Measurements from ENCODE around the gene AP5B1. TPM values are rescaled to one million over a fixed set of nuclear protein-coding genes. Genes with fewer than 3 reads are reported as not detected.

AP5B1 gene
- total and polyA plus RNA-seq, 2 of the 8 experiments (the other 6 are each of a cell fraction or from before 2014, with no cell fraction given): 7.6 to 10.0 TPM

DNA sequence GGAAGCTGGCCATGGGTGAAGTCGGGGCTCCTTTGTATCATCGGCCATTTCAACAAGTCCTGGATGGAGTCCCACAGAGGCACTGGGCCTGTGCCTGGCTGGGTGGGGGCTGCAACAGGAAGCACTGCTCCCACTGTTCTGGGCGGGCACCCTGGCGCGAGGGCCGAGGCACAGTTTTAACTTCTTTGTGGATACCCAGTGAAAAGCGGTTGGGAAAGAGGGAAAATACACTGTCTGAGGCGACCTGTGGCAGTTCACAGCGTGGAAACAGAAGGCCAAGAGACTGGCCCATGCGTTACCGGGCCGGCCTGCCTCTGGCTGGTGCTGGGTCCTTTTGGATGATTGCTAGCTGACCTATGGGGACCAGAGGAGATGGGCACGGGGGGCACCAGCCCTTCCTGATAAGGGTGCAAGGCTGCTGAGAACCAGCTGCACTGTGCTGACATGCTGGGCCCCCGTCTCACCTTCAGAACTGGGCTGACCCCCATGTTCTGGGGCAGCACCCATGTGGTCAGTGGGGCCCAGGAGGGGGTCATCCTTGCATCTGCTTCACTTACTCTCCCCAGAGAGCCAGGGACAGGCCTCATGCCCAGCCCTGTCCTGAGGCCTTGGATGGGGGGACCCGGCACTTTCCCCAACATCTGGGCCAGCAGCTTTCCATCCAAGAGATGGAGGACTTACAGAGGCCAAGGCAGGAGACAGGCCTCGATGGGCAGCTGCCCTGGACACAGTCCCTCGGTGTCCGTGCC lies 10.3 kb upstream of the AP5B1 start:
- no peak overlapping the region; the same call in 1 of the 2 replicates for H2BK5ac ChIP-seq (ENCODE audit: low read depth, low read length)
- no peak overlapping the region for H3K4ac ChIP-seq (replicated peaks; ENCODE audit: insufficient read length, low read depth, low read length)
- no peaks in the 10 kb centered on the region for H4K20me1 ChIP-seq (replicated peaks in 1 of 2; ENCODE audit: control insufficient read depth in 1 of 2, insufficient read depth in 2 of 2, low read length in 2 of 2)
- H2BK12ac ChIP-seq (ENCODE audit: low read depth, low read length): peak overlapping the region; percentile 87; the same call in 1 of the 2 replicates
- peaks cover 0 to 3% (median 0%) of the 10 kb centered on the region in 4 experiments; a peak in 3 of 8 replicates for H3K36me3 ChIP-seq (ENCODE audit: control insufficient read depth in 2 of 4, insufficient read depth in 4 of 4, low read length in 3 of 4)
- peak overlapping the region; percentile 28; the same call in 1 of the 2 replicates for H2AK5ac ChIP-seq (ENCODE audit: low read depth, low read length)
- ChIA-PET CTCF (ENCODE audit: partially characterized antibody) (interaction anchor here (0.8 to 12.7 kb wide), 16 partner anchors 8 to 93 kb away, joined by 3 to 128 read pairs (median 5); partner anchors contain the start of genes AP5B1 and MUS81), POLR2A (ENCODE audit: partially characterized antibody) (interaction anchor here (0.9 to 3.6 kb wide), 8 partner anchors 8 to 71 kb away, joined by 3 to 20 read pairs (median 4); partner anchors contain the start of genes CFL1, MUS81 and RNASEH2C)
- H3K79me1 ChIP-seq (ENCODE audit: low read depth, low read length): 0 out of 2 replicates have a peak, but pooled peaks cover 3% of the 10 kb centered on the region
- no peak overlapping the region for H3K23ac ChIP-seq (ENCODE audit: insufficient read length)
- H3K56ac ChIP-seq (replicated peaks; ENCODE audit: insufficient read length, low read depth, low read length): no peak overlapping the region
- H3K9ac ChIP-seq (replicated peaks in 1 of 4; ENCODE audit: extremely low read depth in 1 of 4, low read depth in 3 of 4, low read length in 3 of 4): no peak overlapping the region
- peak overlapping the region; percentile 12; the same call in 1 of the 2 replicates for H2BK15ac ChIP-seq (ENCODE audit: low read length)
- no peaks in the 10 kb centered on the region for H3K79me2 ChIP-seq (ENCODE audit: control insufficient read depth in 1 of 2, insufficient read depth in 2 of 2, low read length in 2 of 2)
- no peak overlapping the region for H3K14ac ChIP-seq (ENCODE audit: insufficient read length)
- H4K91ac ChIP-seq (replicated peaks; ENCODE audit: insufficient read length, low read length): peak overlapping the region; percentile 23
- peak overlapping the region; percentile 1 for H3K18ac ChIP-seq (ENCODE audit: extremely low read depth, low read length)
- H4K8ac ChIP-seq (ENCODE audit: extremely low read depth, insufficient read depth, low read length): no peak overlapping the region; the same call in 1 of the 2 replicates
- H4K5ac ChIP-seq (ENCODE audit: insufficient read length, low read depth, low read length): no peak overlapping the region
- H3K9me3 ChIP-seq (ENCODE audit: insufficient read depth in 2 of 2, low read depth in 1 of 2, low read length in 1 of 2): no peaks in the 10 kb centered on the region
- H3K4me1 ChIP-seq (replicated peaks in 1 of 4; ENCODE audit: control insufficient read depth in 3 of 4, insufficient read depth in 4 of 4, low read length in 3 of 4): peaks cover 14 to 26% (median 22%) of the 10 kb centered on the region in 4 experiments
- no peak for TF ChIP-seq TAF7 (optimal IDR thresholded peaks at IDR 0.05; ENCODE audit: borderline replicate concordance, low read depth, low read length)
- TF ChIP-seq SAP30 (IDR thresholded peaks at IDR 0.05; ENCODE audit: insufficient read depth, insufficient replicate concordance, low read length): no peak
- TF ChIP-seq HDAC2 (IDR thresholded peaks at IDR 0.05; ENCODE audit: borderline replicate concordance in 1 of 2, low read depth in 2 of 2, low read length in 2 of 2): no peak
- TF ChIP-seq GTF2F1 (IDR thresholded peaks at IDR 0.05; ENCODE audit: borderline replicate concordance, low read depth, low read length): no peak
- TF ChIP-seq, protein P1, sequence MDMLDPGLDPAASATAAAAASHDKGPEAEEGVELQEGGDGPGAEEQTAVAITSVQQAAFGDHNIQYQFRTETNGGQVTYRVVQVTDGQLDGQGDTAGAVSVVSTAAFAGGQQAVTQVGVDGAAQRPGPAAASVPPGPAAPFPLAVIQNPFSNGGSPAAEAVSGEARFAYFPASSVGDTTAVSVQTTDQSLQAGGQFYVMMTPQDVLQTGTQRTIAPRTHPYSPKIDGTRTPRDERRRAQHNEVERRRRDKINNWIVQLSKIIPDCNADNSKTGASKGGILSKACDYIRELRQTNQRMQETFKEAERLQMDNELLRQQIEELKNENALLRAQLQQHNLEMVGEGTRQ (IDR thresholded peaks at IDR 0.05; ENCODE audit: low read length): no peak
- TF ChIP-seq TAF1 (IDR thresholded peaks at IDR 0.05; ENCODE audit: low read depth, low read length): no peak
- TF ChIP-seq SP4 (IDR thresholded peaks at IDR 0.05; ENCODE audit: low read length): no peak
- no peak overlapping the region for H2AFZ ChIP-seq (ENCODE audit: low read length)
- peaks cover 15% of the 10 kb centered on the region; the same call in 1 of the 2 replicates for H3K23me2 ChIP-seq (ENCODE audit: low read depth, low read length)
- H3K27me3 ChIP-seq (replicated peaks in 1 of 4; ENCODE audit: control insufficient read depth in 3 of 4, extremely low read depth in 1 of 4, insufficient read depth in 3 of 4, low read length in 3 of 4): peaks cover 10 to 28% (median 24%) of the 10 kb centered on the region in 4 experiments
- no peak overlapping the region for H3K4me2 ChIP-seq (ENCODE audit: insufficient read depth in 1 of 2, low read depth in 2 of 2, low read length in 2 of 2)
- 0 out of 2 replicates have a peak overlapping the region, but pooled peaks have one; percentile 75 for H2BK20ac ChIP-seq (ENCODE audit: low read length)
- FAIRE-seq (no peak), DNase-seq (ENCODE audit: low read depth in 1 of 2, low spot score in 2 of 2) (no peak)
- no peak overlapping the region for H3K4me3 ChIP-seq (ENCODE audit: extremely low read depth in 1 of 4, insufficient read depth in 2 of 4, low read depth in 3 of 4, low read length in 4 of 4)
- 85% methylated on average over 18 of the region's 18 CpGs; no CpG with 5 or more reads in 1 of the 2 experiments for WGBS, 2 experiments (ENCODE audit: extremely low coverage in 1 of 2, insufficient coverage in 1 of 2, insufficient read length in 1 of 2, insufficient replicate concordance in 2 of 2, low coverage in 1 of 2, low lambda C conversion rate in 2 of 2, missing lambda C conversion rate in 1 of 2)
- no peak overlapping the region for H2BK120ac ChIP-seq (replicated peaks; ENCODE audit: low read depth, low read length)
- no peak overlapping the region for H3K27ac ChIP-seq (ENCODE audit: low read depth, low read length)
